MM.1S (cell line): ENCODE measurements around the gene FIGNL2.

Experiments used
- DNase-seq: peaks from one replicate; pipeline ENCODE4 v3.0.0-alpha.2; 2015
- H2AFZ ChIP-seq: fragments of 300-600 bp; sonication (generic); 2 replicates; pipeline ENCODE4 v1.6.0; 2016; ENCODE audit warnings: antibody characterized with exemption, low read length
- H3F3A ChIP-seq: fragments of 300-600 bp; sonication (generic); 2 replicates; pipeline ENCODE4 v1.6.1; 2016; ENCODE audit warnings: mild to moderate bottlenecking, antibody characterized with exemption, low read length, moderate library complexity, mixed read lengths; ENCODE audit not compliant: insufficient read depth
- H3K27ac ChIP-seq: fragments of 300-600 bp; sonication (generic); 2 replicates; pipeline ENCODE4 v1.5.1; 2016; ENCODE audit warnings: mild to moderate bottlenecking, low read length
- H3K27me3 ChIP-seq: fragments of 300-600 bp; sonication (generic); replicated peaks from 2 replicates; pipeline ENCODE4 v1.6.0; 2016; ENCODE audit warnings: low read length; ENCODE audit not compliant: insufficient read depth
- H3K36me3 ChIP-seq: fragments of 300-600 bp; sonication (generic); replicated peaks from 2 replicates; pipeline ENCODE4 v1.6.1; 2016; ENCODE audit warnings: mild to moderate bottlenecking, low read length, mixed read lengths; ENCODE audit not compliant: insufficient read depth
- H3K4me1 ChIP-seq: fragments of 300-600 bp; sonication (generic); 2 replicates; pipeline ENCODE4 v1.6.1; 2016; ENCODE audit warnings: low read length, mixed read lengths
- H3K4me2 ChIP-seq: fragments of 300-600 bp; sonication (generic); 2 replicates; pipeline ENCODE4 v1.6.0; 2016; ENCODE audit warnings: low read depth, low read length
- H3K4me3 ChIP-seq: fragments of 300-600 bp; sonication (generic); 2 replicates; pipeline ENCODE4 v1.5.1; 2016; ENCODE audit warnings: low read length, mixed read lengths
- H3K79me2 ChIP-seq: fragments of 300-600 bp; sonication (generic); 2 replicates; pipeline ENCODE4 v1.6.1; 2016; ENCODE audit warnings: mixed run types, low read length, mixed read lengths
- H3K9ac ChIP-seq: fragments of 300-600 bp; sonication (generic); 2 replicates; pipeline ENCODE4 v1.6.1; 2016; ENCODE audit warnings: low read length, mixed read lengths
- H3K9me2 ChIP-seq: fragments of 300-600 bp; sonication (generic); replicated peaks from 2 replicates; pipeline ENCODE4 v1.6.1; 2016; ENCODE audit warnings: mild to moderate bottlenecking, low read length, mixed read lengths; ENCODE audit not compliant: insufficient read depth
- H3K9me3 ChIP-seq: fragments of 300-600 bp; sonication (generic); replicated peaks from 2 replicates; pipeline ENCODE4 v1.6.1; 2016; ENCODE audit warnings: mild to moderate bottlenecking, low read length, mixed read lengths; ENCODE audit not compliant: insufficient read depth
- H4K20me1 ChIP-seq: fragments of 300-600 bp; sonication (generic); 2 replicates; pipeline ENCODE4 v1.6.1; 2016; ENCODE audit warnings: mild to moderate bottlenecking, low read length, moderate library complexity, mixed read lengths; ENCODE audit not compliant: insufficient read depth
- CTCF ChIP-seq: fragments of 300-600 bp; sonication (generic); IDR thresholded peaks from 2 replicates; pipeline ENCODE4 v1.5.1; 2016; ENCODE audit warnings: antibody characterized with exemption, low read length, mixed read lengths
- EZH2 ChIP-seq: fragments of 300-600 bp; sonication (generic); optimal IDR thresholded peaks from 2 replicates; pipeline ENCODE3; 2017; ENCODE audit warnings: low read depth, mild to moderate bottlenecking, antibody characterized with exemption, low read length, mixed read lengths
- EZH2phosphoT487 ChIP-seq: fragments of 300-600 bp; sonication (generic); IDR thresholded peaks from 2 replicates; pipeline ENCODE4 v1.6.1; 2018; ENCODE audit warnings: antibody characterized with exemption, low read length

The FIGNL2 gene

GRCh38 chr12:51793201-51793600 lies 55.3 kb downstream of the FIGNL2 start:
- no peak overlapping the region for H3K4me2 ChIP-seq
- H2AFZ ChIP-seq = no peak overlapping the region
- H3K4me3 ChIP-seq = no peak overlapping the region
- no peaks in the 10 kb centered on the region for H4K20me1 ChIP-seq
- H3K27ac ChIP-seq = no peak overlapping the region
- no peaks in the 10 kb centered on the region for H3K27me3 ChIP-seq
- no peaks in the 10 kb centered on the region for H3K9me2 ChIP-seq
- no peak overlapping the region for H3K9ac ChIP-seq
- H3K9me3 ChIP-seq = no peaks in the 10 kb centered on the region
- TF ChIP-seq EZH2phosphoT487 (no peak), EZH2 (no peak), CTCF (no peak)
- H3K4me1 ChIP-seq = no peaks in the 10 kb centered on the region
- no peaks in the 10 kb centered on the region for H3K36me3 ChIP-seq
- H3K79me2 ChIP-seq = no peaks in the 10 kb centered on the region
- DNase-seq = no peak
- H3F3A ChIP-seq = no peaks in the 10 kb centered on the region

DNA sequence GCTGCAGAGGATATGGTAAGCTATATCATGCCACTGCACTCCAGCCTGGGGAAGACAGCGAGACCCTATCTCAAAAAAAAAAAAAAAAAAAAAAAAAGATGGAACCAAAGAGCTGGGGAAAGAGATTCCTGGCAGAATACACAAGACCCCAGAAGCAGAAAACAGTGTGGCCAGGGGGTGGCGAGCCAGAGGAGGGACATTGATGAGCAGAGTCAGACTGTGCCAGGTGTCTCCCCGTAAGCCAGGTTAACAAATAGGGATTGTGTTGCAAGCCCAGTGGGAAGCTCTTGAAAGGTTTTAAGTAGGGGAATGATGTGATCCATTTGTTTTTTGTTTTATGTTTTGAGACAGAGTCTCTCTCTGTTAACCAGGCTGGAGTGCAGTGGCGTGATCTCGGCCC lies 56.1 kb downstream of the FIGNL2 start:
- Histone ChIP-seq H3K4me2 (no peak overlapping the region), H3K36me3 (no peaks in the 10 kb centered on the region), H3K79me2 (no peaks in the 10 kb centered on the region), H3K27me3 (no peaks in the 10 kb centered on the region), H3K9me2 (no peaks in the 10 kb centered on the region), H3K27ac (no peak overlapping the region), H3K9ac (no peak overlapping the region), H3F3A (no peaks in the 10 kb centered on the region), H3K4me1 (no peaks in the 10 kb centered on the region), H3K9me3 (no peaks in the 10 kb centered on the region), H4K20me1 (no peaks in the 10 kb centered on the region), H2AFZ (no peak overlapping the region), H3K4me3 (no peak overlapping the region)
- no peak for DNase-seq
- TF ChIP-seq EZH2phosphoT487 = no peak
- TF ChIP-seq CTCF = no peak
- TF ChIP-seq EZH2 = no peak

- Histone ChIP-seq H3F3A (no peaks in the 10 kb centered on the region), H3K36me3 (no peaks in the 10 kb centered on the region), H3K9me3 (no peaks in the 10 kb centered on the region), H4K20me1 (no peaks in the 10 kb centered on the region), H2AFZ (no peak overlapping the region), H3K27me3 (no peaks in the 10 kb centered on the region), H3K9me2 (no peaks in the 10 kb centered on the region), H3K79me2 (no peaks in the 10 kb centered on the region), H3K4me2 (no peak overlapping the region), H3K9ac (no peak overlapping the region), H3K4me3 (no peak overlapping the region), H3K4me1 (no peaks in the 10 kb centered on the region), H3K27ac (no peak overlapping the region)
- no peak for DNase-seq
- TF ChIP-seq EZH2phosphoT487 = no peak
- TF ChIP-seq EZH2 = no peak
- no peak for TF ChIP-seq CTCF
These were observed 59.6 kb downstream of the FIGNL2 start for GRCh38 chr12:51788876-51789275.

DNA sequence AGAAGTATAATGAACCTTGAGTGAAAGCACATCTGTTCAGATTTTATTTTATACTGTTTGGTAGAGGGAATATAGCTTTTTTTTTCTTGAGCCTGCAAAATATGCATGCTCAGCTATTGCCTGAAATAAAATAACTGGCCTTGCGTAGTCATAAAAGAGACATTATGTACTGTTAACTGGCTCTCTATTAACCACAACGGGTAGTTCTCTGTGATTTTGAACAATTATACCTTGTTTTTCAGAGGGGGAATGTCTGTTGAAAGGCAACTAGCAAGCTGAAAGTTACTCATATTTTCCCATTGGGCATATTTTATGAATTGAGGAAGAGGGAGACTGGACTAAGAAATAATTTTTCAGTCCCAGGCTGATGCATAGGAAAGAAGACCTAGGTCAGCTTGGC lies 62.6 kb downstream of the FIGNL2 start:
- Histone ChIP-seq H3K9me2 (no peaks in the 10 kb centered on the region), H3K9ac (no peak overlapping the region), H3K9me3 (no peaks in the 10 kb centered on the region), H3K4me1 (no peaks in the 10 kb centered on the region), H3K27ac (no peak overlapping the region), H3K36me3 (no peaks in the 10 kb centered on the region), H3K79me2 (no peaks in the 10 kb centered on the region), H3K4me2 (no peak overlapping the region), H2AFZ (no peak overlapping the region), H4K20me1 (no peaks in the 10 kb centered on the region), H3F3A (no peaks in the 10 kb centered on the region), H3K4me3 (no peak overlapping the region), H3K27me3 (no peaks in the 10 kb centered on the region)
- TF ChIP-seq EZH2 = no peak
- TF ChIP-seq EZH2phosphoT487 = no peak
- no peak for TF ChIP-seq CTCF
- DNase-seq = no peak
